Endometrium (tissue), 2 donors: ENCODE measurements around the gene P2RY4.
"Not testable (repeated sequence)": the region's sequence is repeated elsewhere in the genome, so short reads cannot be mapped to it uniquely, and the experiment has no call there.

ENCODE experiments used
- FAIRE-seq: peaks from 2 replicates; lab custom pipeline; 2012; peaks lifted over from hg19 to GRCh38; lab: Jason Lieb, UNC
- donor health status: control.
- donor health status: control.

The P2RY4 gene

DNA sequence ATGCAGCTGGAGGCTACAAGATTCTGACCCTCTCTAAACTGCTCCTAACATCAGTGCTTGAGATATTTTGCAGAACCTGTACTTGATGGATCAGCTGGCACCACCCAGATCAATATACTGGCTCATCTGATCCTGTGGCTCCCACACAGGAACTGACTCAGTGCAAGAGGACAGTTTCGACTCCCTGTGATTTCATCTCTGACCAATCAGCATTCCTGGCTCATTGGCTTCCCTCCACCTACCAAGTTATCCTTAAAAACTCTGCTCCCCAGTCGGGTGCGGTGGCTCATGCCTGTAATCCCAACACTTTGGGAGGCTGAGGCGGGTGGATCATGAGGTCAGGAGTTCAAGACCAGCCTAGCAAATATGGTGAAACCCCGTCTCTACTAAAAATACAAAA is 16.4 kb downstream of the P2RY4 start:
- FAIRE-seq, result not testable (repeated sequence)

DNA sequence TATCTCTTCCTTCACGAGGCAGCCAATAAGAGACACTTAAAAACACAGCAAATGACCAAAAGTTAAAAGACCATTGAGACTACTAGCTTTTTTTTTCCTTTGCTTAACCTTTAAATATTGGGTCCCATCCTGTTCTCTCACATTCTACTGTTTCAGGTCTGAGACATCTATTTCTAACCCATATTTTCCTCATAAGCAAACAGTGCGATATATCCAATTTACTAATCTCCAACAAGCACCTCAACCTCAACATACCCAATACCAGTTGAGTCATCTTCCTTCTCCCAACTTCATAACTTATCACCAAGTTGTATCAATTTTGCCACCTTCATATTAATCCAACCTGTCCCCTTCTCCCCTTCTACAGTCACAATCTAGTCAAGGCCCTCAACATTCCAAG is 18.5 kb downstream of the P2RY4 start:
- no peak for FAIRE-seq

DNA sequence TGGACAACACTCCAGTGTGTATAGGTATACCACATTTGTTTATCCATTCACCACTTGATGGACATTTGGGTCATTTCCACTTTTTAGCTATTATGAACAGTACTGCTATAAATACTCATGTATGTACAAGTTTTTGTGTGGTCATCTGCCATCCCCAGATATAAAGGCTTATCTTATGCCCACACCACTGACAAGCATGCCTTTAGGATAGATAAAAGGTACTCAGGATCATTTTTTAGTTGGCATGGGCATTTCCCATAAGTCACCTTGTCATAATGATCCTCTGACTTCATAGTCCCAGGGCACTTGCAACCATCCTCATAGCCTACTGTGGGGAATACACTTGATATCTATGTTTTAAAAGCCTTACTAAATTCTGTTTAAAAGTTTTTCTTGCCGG is 19.3 kb downstream of the P2RY4 start:
- no peak for FAIRE-seq

DNA sequence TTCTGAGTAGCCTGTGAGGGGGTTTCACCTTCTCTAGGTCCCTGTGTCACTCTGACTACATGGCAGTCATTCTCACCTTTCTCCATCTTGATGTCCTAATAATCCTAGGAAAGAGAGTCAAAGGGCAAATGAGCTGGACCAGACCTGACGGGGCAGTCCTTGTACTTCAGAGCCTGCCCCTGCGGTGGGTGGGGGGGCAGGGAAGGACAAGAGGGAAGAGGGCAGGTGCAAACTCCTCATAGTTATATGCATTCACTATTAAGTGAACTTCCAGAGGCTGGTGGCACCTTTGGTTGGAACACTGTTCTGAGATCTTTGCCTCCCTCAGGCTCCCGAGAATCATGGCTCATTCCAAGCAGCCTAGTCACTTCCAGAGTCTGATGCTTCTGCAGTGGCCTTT is 25.6 kb downstream of the P2RY4 start, which contains the start of gene AWAT1:
Gene AWAT1 (plus strand): TSS at position 301 of the 400 bp plus-strand sequence. CDS start 41 bp downstream, at position 342.
- no peak for FAIRE-seq

DNA sequence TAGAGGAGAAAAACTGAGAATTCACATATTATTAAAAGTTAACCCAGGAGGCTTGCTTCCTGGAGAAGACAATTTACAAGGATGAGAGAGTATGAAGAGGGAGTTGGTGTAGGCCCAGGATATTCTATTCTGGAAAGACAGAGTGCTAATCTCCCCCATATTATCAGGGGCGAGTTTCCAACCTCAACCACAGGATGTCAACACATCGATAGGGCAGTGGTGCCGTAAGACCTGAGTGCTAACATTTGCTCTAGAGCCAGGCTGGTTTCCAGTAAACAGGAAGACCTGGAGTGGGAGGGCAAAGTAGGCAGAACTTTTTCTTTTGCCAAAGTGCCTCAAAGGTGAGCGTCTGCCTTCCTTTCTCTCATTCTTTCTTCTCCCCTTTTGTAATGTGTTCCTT is 28.3 kb downstream of the P2RY4 start:
- FAIRE-seq, result no peak

DNA sequence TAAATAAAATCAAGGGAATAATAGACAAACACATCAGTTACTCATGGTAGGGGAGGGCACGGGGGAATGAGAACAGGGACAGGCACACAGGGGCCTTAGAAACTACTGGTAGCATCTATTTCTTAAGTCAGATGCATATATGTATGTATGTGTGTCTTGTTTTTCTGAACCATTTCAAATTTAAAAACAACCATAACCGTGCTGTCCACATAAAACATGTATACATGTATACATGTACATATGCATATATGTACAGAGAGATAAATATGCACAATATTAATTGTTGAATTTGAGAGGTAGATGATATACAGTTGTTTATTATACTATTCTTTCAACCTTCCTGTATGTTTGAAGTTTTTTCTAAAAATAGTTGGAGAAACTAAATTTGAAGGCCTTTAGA is 33.3 kb downstream of the P2RY4 start:
- no peak for FAIRE-seq

DNA sequence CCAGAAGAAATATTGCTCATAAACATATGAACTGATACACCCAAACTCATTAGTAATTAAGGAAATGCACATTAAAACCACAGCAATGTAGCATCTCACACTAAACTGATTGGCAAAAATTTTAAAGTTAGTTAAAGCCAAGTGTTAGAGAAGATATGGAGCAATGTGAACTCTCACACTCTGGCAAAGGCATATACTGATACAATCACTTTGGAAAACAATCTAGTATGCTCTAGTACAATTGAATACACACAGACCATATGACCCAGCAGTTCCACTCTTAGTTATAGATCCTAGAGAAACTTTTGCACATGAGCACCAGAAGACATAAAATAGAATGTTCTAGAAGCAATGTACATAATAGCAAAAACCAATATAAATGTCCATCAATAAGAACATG is 34.0 kb downstream of the P2RY4 start:
- FAIRE-seq, result no peak

DNA sequence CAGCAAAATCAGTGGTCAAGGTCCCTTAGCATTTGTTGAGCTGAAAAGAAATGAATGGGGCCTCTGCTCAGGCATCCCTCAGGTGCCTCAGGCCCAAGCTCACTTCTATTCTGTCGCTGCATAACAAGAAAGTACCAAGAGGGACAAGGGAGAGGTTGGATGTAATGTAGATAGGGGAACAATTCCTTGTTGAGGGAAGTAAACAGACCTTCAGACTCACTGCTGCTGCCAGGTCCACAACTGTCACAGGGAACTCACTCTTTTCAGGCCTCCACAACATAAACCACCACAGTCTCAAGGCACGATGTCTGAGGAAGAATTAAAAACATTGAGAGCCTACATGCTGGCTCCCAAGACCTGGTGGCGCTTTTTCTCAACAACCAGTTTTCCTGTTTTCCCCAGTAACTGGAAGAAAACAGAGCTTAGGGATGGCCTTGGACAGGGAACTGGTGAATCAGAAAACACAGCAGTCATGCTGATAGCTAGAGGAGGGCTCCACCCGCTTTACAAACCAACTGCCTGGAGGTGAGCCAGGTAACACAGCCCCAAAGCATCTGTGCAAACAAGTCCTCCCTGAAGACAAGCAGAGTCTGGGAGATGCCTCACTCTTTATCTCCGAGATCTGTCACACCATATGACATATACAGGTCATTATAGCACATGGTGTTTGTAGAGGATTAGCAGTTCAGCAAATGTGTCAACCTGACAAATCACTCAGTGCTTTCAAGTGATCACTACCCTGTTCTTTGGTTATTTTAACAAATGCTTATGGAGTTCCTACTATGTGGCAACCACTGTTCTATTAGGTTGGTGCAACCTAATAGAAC is 39.9 kb downstream of the P2RY4 start:
- no peak for FAIRE-seq

DNA sequence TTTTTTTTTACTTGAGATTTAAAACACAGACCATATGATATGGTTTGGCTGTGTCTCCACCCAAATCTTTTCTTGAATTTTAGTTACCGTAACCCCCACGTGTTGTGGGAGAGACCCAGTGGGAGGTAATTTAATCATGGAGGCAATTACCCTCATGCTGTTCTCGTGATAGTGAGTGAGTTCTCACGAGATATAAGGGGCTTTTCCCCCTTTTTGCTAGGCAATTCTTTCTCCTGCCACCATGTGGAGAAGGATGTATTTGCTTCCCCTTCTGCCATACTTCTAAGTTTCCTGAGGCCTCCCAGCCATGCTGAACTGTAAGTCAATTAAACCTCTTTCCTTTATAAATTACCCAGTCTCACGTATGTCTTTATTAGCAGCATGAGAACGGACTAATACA is 50.4 kb downstream of the P2RY4 start:
- not testable (repeated sequence) for FAIRE-seq

DNA sequence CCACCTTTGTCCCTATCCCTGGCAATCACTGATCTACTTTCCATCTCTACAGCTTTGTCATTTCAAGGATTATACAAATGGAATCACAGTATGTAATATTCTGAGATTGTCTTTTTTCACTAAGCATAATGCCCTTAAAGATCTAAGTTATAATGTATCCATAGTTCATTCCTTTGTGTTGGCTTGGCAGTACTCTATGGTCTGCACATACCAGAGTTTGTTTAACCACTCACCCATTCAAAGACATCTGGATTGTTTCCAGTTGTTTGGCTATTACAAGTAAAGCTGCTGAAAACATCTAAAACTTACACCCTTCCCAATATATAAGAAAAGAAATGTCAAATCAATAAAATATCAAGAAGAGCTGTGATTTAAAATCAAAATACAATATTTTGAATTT is 51.5 kb downstream of the P2RY4 start:
- no peak for FAIRE-seq
